Vagina (tissue), 2 donors: ENCODE results near the gene PPARA.

ENCODE experiments used
- CTCF ChIP-seq, 3 experiments: fragments of 450-650 bp in 2 of 3; fragments of 200-600 bp in 1 of 3; sonication (generic) in 1 of 3; IDR thresholded peaks; one replicate each; pipeline ENCODE4 v1.5.1; 2017 to 2019; ENCODE audit warnings: antibody characterized with exemption in 3 of 3, mild to moderate bottlenecking in 2 of 3, moderate library complexity in 2 of 3
- POLR2A ChIP-seq, 2 donors: fragments of 450-650 bp; IDR thresholded peaks; one replicate each; pipeline ENCODE4 v1.6.1; 2017; ENCODE audit warnings: antibody characterized with exemption in 2 of 2, mild to moderate bottlenecking in 2 of 2, moderate library complexity in 2 of 2

- TF ChIP-seq CTCF (IDR thresholded peaks at IDR 0.05) (no peak), POLR2A (IDR thresholded peaks at IDR 0.05) (no peak)
Measured at GRCh38 chr22:46159212-46159611, 8.9 kb downstream of the PPARA start.
